Natural killer cell treated with Interleukin-12 subunit alpha and Interleukin-12 subunit beta and Interleukin-15 and Interleukin-18, amount 100 ng/mL, for 72 hours (primary cell): ENCODE results near the gene YJU2. TPM values are rescaled to one million over a fixed set of nuclear protein-coding genes. Genes with fewer than 3 reads are reported as not detected.

ENCODE experiments used
- ATAC-seq, 2 donors: fragments of 150-1000 bp; cut with Tn5 transposase in 1 of 2; sonication (Bioruptor Pico), chemical (Tn5 transposase) in 1 of 2; 2 replicates each; pipeline ENCODE4 v1.10.0; 2021
- DNase-seq: peaks from one replicate; pipeline ENCODE4 v3.0.0; 2022; ENCODE audit warnings: low spot score
- H3K27ac Mint-ChIP-seq, 2 donors: 1 replicate in 1 of 2; 2 replicates in 1 of 2; pipeline ENCODE4 v1.8.0; 2022; ENCODE audit warnings: mixed read lengths in 2 of 2, mild to moderate bottlenecking in 1 of 2, moderate library complexity in 1 of 2
- H3K27me3 Mint-ChIP-seq, 2 donors: 1 replicate in 1 of 2; 2 replicates in 1 of 2; pipeline ENCODE4 v1.8.0; 2022; ENCODE audit warnings: mixed read lengths in 2 of 2
- H3K36me3 Mint-ChIP-seq: one replicate; pipeline ENCODE4 v1.8.0; 2022; ENCODE audit warnings: mixed read lengths
- H3K4me1 Mint-ChIP-seq, 2 donors: 1 replicate in 1 of 2; 2 replicates in 1 of 2; pipeline ENCODE4 v1.8.0; 2022; ENCODE audit warnings: low read depth in 2 of 2, mixed read lengths in 2 of 2, mild to moderate bottlenecking in 1 of 2
- H3K4me3 Mint-ChIP-seq: one replicate; pipeline ENCODE4 v1.8.0; 2022; ENCODE audit warnings: mixed read lengths
- H3K9me3 Mint-ChIP-seq: 2 replicates; pipeline ENCODE4 v1.8.0; 2022; ENCODE audit warnings: mixed read lengths
- total RNA-seq, 2 donors: library from RNA; stranded (reverse); gene quantifications; one replicate each; pipeline ENCODE4 v1.2.3, GENCODE V29; 2022

YJU2 gene
- total RNA-seq, 2 donors from 2014 or later: 30.2 to 33.3 TPM

GRCh38 chr19:4304538-4305256 is 57.8 kb downstream of the YJU2 start, which contains the start of gene FSD1:
Gene FSD1, plus strand, starts transcription at chr19:4304598. Its CDS starts 149 bp downstream, at chr19:4304747.
- Mint-ChIP-seq H3K4me3 (peak within 1 kb of the TSS; percentile 75), H3K36me3 (no peaks in the 10 kb centered on the region), H3K9me3 (no peaks in the 10 kb centered on the region), H3K4me1 (peaks cover 34 to 35% of the 10 kb centered on the region in 2 donors), H3K27me3 (no peaks in the 10 kb centered on the region), H3K27ac (peak within 1 kb of the TSS; percentile 66 to 89)
- peak; percentile 89 to 92 for ATAC-seq
- DNase-seq: peak; percentile 87

DNA sequence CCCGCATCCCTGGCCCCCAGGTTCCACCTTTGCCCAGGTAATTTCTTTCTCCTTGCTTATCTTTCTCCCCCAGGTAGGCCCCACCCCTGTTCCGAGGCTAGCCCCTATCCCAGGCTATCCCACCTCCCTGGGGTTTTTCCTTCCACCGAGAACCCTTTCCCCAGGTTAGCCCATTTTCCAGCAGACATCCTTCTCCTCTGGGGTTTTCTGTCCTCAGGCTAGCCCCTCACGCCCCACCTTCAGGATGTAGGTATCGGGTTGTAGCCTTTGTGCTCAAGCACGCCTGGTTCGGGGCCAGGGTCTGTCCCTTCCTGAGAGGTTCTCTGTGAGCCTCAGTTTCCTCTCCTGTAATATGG is 58.4 kb downstream of the YJU2 start:
- Mint-ChIP-seq H3K27ac (no peak overlapping the region), H3K9me3 (no peaks in the 10 kb centered on the region), H3K27me3 (no peaks in the 10 kb centered on the region), H3K4me1 (peaks cover 34 to 35% of the 10 kb centered on the region in 2 donors), H3K36me3 (no peaks in the 10 kb centered on the region), H3K4me3 (peak overlapping the region; percentile 73)
- DNase-seq: no peak
- no peak for ATAC-seq

GRCh38 chr19:4305659-4306058 is 58.8 kb downstream of the YJU2 start:
- Mint-ChIP-seq H3K4me3 (peak overlapping the region; percentile 73), H3K27me3 (no peaks in the 10 kb centered on the region), H3K4me1 (peaks cover 30 to 31% of the 10 kb centered on the region in 2 donors), H3K27ac (no peak overlapping the region), H3K9me3 (no peaks in the 10 kb centered on the region), H3K36me3 (no peaks in the 10 kb centered on the region)
- ATAC-seq: no peak
- DNase-seq: no peak

DNA sequence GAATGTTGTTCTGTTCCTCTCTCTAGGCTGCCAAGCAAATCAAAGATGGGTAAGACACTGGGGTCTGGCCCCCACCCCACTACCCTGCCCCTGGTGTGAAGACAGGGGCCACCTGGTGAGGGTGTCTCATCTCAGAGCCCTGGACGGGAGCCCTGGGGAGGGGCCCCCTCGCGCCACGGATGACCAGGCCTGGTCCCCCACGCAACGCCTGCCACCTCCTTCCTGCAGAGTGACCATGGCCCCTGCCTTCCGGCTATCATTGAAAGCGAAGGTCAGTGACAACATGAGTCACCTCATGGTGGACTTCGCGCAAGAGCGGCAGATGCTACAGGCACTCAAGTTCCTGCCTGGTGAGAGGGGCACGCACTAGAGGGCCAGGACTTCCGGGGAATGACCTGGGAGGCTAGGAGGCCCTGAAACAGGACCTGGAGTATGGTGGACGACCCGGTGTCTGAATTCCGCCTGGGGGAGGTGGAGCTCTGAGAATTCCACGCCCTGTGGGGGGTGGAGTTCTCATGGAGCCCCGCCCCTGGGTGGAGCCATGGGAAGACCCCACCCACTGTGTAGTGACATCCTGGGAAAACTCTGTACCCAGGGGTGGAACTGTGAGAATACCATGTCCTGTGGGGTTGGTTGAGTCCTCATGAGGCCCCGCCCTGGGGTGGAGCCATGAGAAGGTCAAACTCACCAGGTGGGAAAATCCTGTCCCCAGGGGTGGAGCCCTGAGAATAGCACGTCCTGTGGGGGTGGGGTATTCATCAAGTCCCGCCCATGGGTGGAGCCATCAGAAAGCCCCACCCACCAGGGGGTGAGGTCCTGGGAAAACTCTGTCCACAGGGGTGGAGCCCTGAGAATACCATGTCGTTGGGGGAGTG is 63.6 kb downstream of the YJU2 start:
- H3K9me3 Mint-ChIP-seq: no peaks in the 10 kb centered on the region

DNA sequence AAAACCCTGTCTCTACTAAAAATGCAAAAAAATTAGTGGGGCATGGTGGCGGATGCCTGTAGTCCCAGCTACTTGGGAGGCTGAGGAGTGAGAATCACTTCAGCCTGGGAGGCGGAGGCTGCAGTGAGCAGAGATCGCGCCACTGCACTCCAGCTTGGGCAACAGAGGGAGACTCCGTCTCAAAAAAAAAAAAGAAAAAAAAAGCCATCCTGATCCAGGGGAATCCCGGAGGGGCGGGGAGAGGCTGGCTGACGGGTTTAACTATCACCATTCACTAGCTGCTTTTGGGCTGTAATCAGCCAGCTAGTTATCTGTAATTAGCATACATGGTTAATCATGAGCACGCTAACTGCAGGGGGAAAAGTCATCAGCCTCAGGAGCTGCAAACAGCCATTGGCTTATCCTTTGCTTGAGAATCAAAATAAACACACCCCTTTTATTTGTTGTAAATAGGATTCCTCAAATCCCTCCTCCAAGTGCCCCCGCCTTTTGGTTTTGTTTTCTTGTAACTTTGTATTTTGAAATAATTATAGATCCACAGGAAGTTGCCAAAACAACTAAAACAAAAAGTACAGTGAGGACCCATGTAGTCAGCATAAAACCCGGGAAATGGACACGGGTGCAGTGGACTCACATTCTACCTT is 67.1 kb downstream of the YJU2 start:
- H3K9me3 Mint-ChIP-seq: no peaks in the 10 kb centered on the region
- no peaks in the 10 kb centered on the region for H3K4me1 Mint-ChIP-seq
- H3K4me3 Mint-ChIP-seq: no peak overlapping the region
- H3K36me3 Mint-ChIP-seq: no peaks in the 10 kb centered on the region
- no peak for DNase-seq
- H3K27me3 Mint-ChIP-seq: no peaks in the 10 kb centered on the region
- no peak for ATAC-seq
- no peak overlapping the region for H3K27ac Mint-ChIP-seq

More for the DNA sequence above, 63.6 kb downstream of the YJU2 start:
- no peaks in the 10 kb centered on the region for H3K36me3 Mint-ChIP-seq
- H3K4me1 Mint-ChIP-seq: peaks cover under 1 to 6% of the 10 kb centered on the region in 2 donors
- DNase-seq: no peak
- no peaks in the 10 kb centered on the region for H3K27me3 Mint-ChIP-seq
- H3K27ac Mint-ChIP-seq: no peak overlapping the region
- ATAC-seq: peak; percentile 43 to 71
- no peak overlapping the region for H3K4me3 Mint-ChIP-seq

DNA sequence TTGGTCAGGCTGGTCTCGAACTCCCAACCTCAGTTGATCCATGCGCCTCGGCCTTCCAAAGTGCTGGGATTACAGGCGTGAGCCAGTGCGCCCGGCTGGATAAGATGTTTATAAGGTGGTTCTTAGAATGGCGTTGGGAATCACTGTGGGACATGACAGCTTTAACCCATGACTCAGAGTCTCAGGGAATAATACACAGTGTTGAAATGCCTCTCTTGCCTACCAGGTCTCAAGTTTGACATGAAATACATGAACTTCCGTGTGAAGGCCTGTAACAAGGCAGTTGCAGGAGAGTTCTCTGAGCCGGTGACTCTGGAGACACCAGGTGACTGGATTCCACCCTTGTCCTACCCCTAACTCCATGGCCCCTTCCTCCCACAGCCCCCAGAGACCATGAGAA is 70.1 kb downstream of the YJU2 start:
- ATAC-seq (no peak), DNase-seq (no peak)
- Mint-ChIP-seq H3K36me3 (peaks cover 5% of the 10 kb centered on the region), H3K4me1 (peaks cover 0 to 7% of the 10 kb centered on the region in 2 donors), H3K4me3 (no peak overlapping the region), H3K9me3 (peaks cover 14% of the 10 kb centered on the region), H3K27ac (no peak overlapping the region), H3K27me3 (no peaks in the 10 kb centered on the region)

DNA sequence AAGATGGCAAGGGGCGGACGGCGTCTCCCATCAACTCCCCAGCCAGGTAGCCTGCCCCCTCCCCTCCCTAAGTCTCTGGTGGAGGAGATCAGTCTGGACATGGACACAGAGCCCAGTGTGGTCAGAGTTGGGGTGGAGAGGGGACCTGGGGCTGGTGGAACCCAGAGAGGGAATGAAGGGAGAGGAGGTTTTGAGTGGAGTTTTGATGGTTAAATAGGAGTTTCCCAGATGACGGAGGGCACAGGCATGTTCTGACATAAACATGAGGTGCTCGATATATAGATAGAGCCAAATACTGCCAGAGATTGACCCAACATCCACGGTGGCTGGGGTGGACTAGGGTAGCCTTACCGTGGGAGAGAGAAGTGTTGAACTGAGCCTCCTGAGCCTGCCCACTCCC is 71.6 kb downstream of the YJU2 start:
- H3K27ac Mint-ChIP-seq: no peak overlapping the region
- H3K36me3 Mint-ChIP-seq: peaks cover 5% of the 10 kb centered on the region
- no peak overlapping the region for H3K4me3 Mint-ChIP-seq
- peaks cover 14% of the 10 kb centered on the region for H3K9me3 Mint-ChIP-seq
- H3K4me1 Mint-ChIP-seq: peaks cover 0 to 7% of the 10 kb centered on the region in 2 donors
- no peak for ATAC-seq
- DNase-seq: no peak
- H3K27me3 Mint-ChIP-seq: no peaks in the 10 kb centered on the region

Other genes with a start within 250 kb of the YJU2 start
- gene PIAS4, start 239.3 kb upstream of the YJU2 start, total RNA-seq: 10 to 100 TPM; 39.4 to 58.6 TPM
- 10 to 100 TPM; 63.4 to 70.5 TPM for gene ZBTB7A, start 180.2 kb upstream of the YJU2 start, total RNA-seq
- gene MAP2K2, start 123.0 kb upstream of the YJU2 start, total RNA-seq: 100 to 1,000 TPM; 170 to 206 TPM
- gene CREB3L3, start 93.4 kb upstream of the YJU2 start, total RNA-seq: not detected
- gene SIRT6, start 64.5 kb upstream of the YJU2 start, total RNA-seq: 10 to 100 TPM; 51.4 to 56.7 TPM
- gene ANKRD24, start 64.4 kb upstream of the YJU2 start, total RNA-seq: under 1 TPM; 0.33 to 0.74 TPM
- 100 to 1,000 TPM in 1 of 2 donors, 10 to 100 TPM in 1; 32.4 to 131 TPM for gene EBI3, start 17.6 kb upstream of the YJU2 start, total RNA-seq
- gene SHD, start 32.2 kb downstream of the YJU2 start, total RNA-seq: not detected
- gene TMIGD2, start 55.3 kb downstream of the YJU2 start, total RNA-seq: 1 to 10 TPM; 4.6 to 5.1 TPM
- 10 to 100 TPM; 16.0 to 24.7 TPM for gene FSD1, start 57.5 kb downstream of the YJU2 start, total RNA-seq
- gene STAP2, start 91.7 kb downstream of the YJU2 start, total RNA-seq: 10 to 100 TPM in 1 of 2 donors, 1 to 10 TPM in 1; 7.3 to 12.8 TPM
- gene MPND, start 96.5 kb downstream of the YJU2 start, total RNA-seq: 10 to 100 TPM; 28.3 to 73.5 TPM
- gene SH3GL1, start 153.5 kb downstream of the YJU2 start, total RNA-seq: 10 to 100 TPM; 47.0 to 50.8 TPM
- 100 to 1,000 TPM in 1 of 2 donors, 10 to 100 TPM in 1; 54.6 to 125 TPM for gene CHAF1A, start 155.6 kb downstream of the YJU2 start, total RNA-seq
- 10 to 100 TPM; 56.9 to 63.9 TPM for gene UBXN6, start 210.7 kb downstream of the YJU2 start, total RNA-seq
- 10 to 100 TPM; 43.3 to 47.6 TPM for gene HDGFL2, start 225.2 kb downstream of the YJU2 start, total RNA-seq